GM19324 (cell line): Measurements from ENCODE around the gene FRMD4B.
A peak's percentile ranks its signal among the peaks of the same experiment; 100 is the strongest.
"Not testable (repeated sequence)": the region's sequence is repeated elsewhere in the genome, so short reads cannot be mapped to it uniquely, and the experiment has no call there.

Experiments used
- ATAC-seq: cut with Tn5 transposase; IDR thresholded peaks from one replicate; pipeline ENCODE4 v1.9.1; 2021; ENCODE audit warnings: mild to moderate bottlenecking, moderate library complexity; ENCODE audit not compliant: unreplicated experiment, low FRiP score

The FRMD4B gene

DNA sequence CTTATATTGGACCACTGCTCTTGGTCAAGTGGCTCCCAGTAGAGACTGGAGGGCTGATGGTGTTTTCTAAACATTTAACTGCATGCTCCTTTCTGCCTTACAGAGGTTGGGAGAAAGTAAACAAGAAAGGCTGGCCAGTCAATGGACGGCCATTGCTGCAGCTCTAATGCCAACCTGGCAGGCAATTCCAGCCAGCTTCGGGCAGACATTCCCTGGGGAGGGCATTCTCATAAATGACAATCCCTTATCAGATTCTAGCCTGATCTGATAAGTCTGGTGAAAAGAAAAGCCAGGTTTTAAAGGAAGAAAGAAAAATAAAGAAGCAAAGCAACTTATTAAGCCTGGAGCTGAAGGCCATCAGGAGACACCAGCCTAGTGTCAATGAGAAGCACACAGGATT is 60.7 kb downstream of the FRMD4B start:
- ATAC-seq: no peak

DNA sequence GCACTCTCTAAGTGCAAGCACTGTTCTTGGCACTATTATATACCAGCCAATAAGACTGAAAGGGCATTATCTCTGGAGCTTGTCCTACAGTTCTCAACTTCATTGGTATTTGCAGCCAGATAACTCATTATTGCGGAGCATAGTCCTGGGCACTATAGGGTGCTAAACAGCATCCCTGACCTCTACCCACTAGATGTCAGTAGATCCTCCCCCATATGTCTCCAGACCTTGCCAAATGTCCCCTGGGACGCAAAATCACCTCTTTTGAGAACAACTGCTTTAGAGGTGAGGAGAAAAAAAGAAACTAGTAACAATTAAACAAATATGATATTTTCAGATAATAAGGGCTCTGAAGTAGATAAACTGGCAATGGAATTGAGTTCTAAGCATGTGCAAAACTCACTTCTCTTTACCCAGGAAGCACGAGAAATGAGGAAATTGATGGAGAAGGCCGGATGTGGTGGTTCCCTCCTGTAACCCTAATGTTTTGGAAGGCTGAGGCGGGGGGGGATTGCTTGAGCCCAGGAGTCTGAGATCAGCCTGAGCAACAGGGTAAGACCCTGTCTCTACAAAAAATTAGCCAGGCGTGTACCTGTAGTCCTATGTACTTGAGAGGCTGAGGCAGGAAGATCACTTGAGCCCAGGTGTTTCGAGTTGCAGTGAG is 61.4 kb downstream of the FRMD4B start:
- ATAC-seq: peak; percentile 49

DNA sequence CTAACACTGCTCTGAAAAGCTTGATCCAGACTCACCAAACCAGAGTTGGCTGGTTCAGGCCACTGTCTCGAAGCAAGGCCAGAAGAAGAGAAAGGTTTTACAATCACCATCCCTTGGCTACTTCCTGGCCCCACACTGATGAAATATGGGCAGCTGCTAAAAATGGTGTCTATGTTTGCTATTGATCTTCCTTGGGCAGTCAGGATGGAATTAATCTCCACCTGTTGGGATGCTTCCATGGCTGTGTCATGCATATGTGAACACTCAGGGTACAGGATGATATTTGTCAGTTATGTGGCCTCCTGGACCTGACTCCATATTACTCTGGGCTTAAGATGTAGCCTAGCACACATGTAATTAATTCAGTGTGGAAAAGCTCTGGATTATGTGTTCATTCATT is 61.9 kb downstream of the FRMD4B start:
- no peak for ATAC-seq

DNA sequence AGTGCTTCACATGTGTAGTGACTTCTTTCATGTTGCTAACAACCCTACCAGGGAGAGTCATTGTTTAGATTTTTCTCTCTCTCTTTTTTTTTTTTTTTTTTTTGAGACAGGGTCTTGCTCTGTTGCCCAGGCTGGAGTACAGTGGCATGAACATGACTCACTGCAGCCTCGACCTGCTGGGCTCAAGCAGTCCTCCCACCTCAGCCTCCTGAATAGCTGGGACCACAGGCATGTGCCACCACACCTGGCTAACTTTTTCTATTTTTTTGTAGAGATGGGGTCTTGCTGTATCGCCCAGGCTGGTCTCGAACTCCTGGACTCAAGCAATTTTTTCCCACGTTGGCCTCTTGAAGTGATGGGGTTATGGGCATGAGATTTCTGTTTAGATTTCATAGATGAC is 63.4 kb downstream of the FRMD4B start:
- not testable (repeated sequence) for ATAC-seq

DNA sequence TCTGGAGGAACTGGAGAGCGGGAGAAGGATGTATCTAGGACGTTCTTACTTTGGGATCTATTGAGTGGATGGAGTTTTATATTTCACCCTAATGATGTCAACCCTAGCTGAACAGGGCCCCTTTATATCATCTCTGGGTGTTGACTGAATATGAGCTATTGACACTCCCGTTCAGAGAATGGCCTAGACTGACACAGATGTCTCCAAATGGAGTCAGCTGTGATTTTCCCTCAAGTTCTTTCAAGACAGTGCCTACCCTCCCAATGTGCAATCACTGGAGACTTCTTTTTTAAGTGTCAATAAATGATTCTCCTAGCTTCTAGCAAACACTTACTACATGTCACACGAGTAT is 63.8 kb downstream of the FRMD4B start:
- no peak for ATAC-seq

DNA sequence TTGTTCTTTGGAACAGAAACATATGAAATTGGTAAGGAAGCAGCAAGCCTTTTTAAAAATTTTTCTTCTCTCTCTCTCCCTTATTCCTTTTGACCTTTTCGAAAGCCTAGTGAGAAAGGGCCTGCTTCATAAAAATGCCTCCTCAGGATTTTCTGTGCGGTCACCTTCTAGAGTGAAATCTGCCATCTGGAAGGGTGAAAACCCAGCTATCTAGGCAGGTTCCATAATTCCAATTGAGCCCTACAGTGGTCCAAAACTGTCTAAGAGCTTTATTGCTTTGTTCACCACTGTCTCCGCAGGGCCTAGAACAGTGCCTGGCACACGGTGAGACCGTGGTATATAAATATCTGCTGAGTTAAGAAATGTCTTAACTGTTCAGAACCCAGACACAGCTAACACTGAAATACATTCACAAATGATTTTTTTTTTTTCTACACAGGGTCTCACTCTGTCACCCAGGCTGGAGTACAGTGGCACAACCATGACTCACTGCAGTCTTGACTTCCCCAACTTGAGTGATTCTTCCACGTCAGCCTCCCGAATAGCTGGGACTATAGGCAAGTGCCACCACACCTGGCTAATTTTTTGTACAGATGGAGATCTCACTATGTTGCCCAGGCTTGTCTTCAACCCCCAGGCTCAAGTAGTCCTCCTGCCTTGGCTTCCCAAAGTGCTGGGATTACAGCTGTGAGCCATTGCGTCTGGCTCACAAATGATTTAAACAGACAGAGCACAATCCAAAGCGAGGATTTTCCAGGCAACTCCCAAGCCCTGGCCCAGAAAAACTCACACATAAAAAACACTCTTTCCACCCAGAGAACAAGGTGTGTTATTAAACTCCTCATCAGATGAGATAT is 64.4 kb downstream of the FRMD4B start:
- no peak for ATAC-seq

DNA sequence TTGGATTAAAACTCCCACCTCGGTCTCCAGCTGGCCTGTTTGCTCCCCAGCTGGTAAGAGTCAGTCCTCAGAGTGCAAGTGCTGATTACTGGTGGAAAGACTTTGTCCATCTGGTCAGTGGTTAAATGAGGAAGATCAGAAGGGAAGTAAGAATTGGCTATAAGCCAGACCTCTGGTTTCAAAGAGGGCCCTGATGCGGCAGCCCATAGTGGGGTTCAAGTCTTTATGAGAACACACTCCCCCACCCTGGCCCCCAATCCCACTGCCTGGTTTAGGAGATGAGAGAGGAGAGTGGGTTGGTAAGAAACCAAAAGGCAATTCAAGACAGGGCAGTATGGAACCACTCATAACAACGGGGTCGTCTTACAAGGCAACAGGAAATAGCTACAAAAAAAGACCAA is 65.0 kb downstream of the FRMD4B start:
- ATAC-seq: no peak

DNA sequence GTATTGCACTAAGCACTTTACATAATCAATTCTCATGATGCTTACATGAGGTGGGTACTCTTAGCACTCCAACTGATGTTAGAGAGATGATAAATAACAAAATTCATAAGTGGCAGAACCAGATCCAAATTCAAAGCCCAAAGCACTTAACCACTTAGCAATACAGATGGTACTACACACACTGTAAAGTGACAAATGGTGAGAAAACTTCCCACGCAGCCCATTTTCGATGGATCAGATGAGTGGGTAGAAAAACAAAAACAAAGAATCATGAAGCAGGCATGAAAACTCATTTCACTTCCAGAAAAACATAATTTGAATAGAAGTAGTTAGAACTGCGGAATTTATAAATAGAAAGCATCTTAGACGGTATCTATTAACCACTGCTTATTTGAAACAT is 66.2 kb downstream of the FRMD4B start:
- no peak for ATAC-seq

DNA sequence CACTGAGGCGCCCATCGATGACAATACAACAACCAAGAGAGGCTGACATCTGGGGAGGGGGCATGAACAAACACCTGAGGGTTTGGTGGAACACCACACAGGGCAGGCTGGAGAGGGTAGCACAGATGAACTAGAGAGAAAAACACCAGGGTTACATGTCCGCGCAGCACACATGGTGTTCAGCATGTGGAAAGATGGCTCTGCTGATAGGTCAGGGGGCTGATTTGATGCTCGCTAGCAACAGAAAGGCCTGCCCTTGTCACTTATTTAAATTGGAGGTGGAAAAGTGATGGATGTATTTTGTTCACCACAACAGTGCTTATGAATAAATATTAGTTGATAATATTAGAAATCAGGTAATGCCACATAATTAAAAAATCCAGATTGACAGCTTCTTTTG is 67.5 kb downstream of the FRMD4B start:
- no peak for ATAC-seq

DNA sequence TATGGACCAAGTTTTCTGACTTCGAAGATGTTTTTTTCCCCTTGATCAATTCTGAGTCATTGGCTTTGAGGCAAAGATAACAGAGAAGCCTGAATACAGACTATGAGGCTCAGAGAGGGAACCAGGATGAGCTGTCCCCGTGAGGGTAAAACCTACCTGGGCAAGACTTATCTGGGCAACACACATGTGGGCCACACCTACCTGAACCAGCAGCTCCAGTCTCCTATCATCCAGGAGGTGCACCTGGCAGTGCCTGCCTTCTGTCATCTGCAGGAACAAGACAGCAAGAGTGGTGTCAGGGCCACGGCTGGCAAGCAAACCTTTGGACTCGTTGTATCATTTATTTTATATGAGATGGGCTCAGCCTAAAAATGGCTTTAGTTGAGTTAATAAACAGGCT is 72.6 kb downstream of the FRMD4B start:
- ATAC-seq: no peak

DNA sequence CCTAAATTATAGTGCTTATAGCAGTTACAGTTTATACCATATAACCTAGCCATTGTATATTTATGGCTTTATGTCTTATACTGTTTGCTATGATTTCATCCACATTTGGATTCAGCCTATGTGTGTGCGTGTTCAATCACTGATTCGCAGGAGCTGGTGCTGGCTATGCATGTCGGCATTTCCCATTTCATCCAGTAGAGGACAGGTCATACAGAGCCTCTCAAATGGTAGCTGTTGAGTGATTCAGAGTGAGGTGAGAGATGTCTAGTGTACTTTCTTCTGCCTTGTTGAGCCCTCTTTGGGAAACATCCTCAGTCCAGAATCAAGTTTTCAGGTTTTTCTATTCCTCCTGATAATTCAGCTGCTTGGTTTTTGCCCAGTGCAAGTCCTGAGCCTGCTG is 76.1 kb downstream of the FRMD4B start:
- no peak for ATAC-seq

DNA sequence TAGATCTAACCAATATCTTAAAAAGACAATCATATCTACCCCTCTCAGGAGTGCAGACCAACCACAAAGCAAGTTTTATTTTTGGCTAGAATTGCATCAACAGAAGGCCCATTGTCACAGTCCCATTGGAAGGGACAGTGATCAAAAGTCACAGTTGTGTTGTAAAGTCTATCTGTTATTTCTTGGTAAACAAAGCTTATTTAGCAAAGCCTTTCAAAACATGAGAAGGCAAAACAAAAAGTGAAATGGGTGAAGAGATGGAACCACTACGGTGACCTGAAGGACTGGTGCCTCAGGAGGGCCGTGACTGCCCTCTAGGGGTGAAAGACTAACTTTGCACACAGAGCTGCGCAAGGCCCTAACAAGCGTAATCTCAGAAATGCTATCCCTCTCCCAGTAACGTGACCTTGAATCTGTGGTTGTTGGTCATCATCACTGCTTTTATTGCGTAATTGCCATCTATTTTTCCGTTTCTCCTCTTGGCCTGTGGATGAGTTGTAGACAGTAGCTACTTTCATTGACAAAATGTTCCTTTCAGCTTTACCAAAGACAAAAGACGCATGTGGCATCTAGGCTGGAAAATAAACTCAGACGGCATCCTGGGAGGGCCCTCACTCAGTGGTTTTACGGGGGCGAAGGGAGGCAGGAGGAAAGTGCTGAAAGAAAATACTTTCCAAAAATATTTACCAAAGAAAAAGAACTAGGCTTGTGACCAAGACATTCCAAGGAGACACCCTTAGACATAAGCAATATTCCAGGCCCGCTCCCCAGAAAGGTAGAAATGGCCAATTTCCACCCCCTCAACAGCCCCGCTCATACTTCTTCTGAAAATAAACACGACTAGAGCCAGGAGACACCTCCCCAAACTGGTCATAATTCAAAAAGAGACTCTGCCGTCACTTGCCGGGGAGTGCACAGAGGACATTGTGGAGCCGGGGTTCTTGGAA is 79.4 kb downstream of the FRMD4B start:
- peak; percentile 97 for ATAC-seq

DNA sequence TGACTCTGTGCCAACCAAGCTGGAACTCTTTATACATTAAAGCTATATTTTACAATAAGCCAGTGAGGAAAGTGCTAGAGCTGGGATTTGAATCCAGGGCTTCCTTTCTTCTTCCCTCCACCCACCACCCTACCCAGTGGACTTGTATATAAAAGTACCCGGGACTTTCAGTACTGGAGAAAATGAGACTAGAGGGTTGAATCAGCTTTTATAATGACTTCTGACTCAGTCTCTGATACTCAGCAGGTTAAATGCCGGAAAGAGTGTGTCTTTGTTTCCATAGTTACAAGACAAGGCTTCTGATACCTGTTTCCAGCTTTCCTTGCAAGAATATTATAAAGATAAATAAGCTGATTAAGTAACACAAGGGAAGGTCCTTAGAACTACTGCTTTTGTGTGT is 80.9 kb downstream of the FRMD4B start:
- ATAC-seq: no peak

DNA sequence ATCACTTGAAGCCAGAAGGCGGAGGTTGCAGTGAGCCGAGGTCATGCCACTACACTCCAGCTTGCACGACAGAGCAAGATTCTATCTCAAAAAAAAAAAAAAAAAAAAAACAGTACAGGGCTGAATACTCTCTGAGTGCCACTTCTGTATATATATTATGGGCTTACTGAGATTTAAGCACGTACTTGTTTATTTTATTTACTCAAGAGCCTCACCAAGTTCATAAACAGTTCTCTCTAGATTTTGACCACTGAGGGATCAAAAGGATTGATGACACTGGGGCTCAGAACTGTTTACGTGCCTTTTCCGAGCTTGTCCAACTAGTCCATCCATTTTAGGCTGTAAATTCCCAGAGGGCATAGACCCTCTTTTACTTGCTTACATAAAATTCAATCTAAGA is 81.5 kb downstream of the FRMD4B start:
- no peak for ATAC-seq

DNA sequence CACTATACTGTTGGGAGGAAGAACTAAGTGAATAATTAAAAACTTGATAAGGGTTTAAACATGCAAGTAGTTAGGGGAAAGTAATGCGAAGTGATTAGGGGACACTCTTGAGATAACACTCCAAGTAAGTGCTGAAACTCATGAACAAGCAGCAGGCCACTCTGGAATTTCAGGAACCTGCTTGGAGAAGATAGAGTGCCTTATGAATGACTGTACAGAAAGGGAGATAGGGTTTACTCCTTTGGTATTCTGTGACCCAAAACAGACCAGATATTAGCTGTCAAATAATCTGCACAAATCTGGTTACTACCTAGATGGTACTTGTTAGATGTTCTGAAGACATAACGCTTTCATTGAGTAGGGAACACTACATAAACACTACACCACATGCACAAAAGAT is 85.6 kb downstream of the FRMD4B start:
- ATAC-seq: no peak

DNA sequence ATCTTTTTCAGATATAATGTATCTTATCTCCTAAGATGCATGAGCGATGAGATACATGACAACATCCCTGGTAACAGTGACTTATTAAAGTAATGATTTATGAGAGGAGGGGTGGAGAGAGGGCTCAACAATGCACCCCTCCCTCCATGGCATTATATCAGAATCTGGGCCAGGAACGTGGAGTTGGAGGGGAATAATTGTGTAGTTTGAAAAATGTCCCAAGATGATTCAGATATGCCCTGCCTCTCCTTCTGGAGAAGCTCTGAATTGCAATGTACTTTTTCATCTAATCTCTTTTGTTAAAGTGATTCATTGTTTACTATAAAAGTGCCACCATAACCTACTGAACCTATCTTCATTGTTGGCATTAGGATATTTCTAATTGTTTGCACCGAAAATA is 86.5 kb downstream of the FRMD4B start:
- ATAC-seq: no peak

DNA sequence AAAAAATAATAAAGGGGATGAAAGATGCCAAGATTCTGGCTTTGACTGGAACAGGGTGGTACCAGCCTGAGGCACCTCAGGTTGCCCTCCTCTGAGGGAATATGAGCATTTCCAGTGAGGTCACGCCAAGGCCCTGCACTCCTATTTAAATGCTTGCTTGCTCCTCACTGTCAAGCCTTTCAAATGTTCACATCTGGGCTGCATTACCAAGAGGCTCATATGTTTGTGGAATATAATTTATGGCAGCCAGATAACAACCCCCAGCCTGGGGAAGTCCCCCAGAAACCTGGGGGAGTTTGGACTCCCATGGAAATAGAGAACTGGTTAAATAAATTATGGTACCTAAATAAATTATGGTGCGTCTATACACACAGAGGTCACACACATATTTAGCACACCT is 88.4 kb downstream of the FRMD4B start:
- no peak for ATAC-seq

DNA sequence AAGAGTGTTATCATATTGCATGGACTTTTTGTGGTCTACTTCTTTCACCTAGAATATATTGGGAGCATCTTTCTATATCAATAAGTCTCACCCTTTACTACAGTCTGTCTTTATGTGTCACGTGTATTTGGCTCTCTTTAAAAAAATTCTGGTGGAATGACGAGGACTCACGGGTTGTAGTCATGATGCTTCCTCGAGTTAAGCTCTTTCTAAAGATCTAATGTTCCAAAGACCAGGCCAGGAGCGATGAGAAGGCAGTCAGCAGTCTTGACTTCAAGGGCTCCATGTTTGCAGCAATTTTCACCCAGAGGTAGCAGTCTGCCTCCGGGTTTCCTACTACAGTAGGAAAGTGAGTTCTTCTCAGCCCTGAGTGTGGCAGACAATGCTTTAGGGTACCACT is 88.9 kb downstream of the FRMD4B start:
- ATAC-seq: no peak

DNA sequence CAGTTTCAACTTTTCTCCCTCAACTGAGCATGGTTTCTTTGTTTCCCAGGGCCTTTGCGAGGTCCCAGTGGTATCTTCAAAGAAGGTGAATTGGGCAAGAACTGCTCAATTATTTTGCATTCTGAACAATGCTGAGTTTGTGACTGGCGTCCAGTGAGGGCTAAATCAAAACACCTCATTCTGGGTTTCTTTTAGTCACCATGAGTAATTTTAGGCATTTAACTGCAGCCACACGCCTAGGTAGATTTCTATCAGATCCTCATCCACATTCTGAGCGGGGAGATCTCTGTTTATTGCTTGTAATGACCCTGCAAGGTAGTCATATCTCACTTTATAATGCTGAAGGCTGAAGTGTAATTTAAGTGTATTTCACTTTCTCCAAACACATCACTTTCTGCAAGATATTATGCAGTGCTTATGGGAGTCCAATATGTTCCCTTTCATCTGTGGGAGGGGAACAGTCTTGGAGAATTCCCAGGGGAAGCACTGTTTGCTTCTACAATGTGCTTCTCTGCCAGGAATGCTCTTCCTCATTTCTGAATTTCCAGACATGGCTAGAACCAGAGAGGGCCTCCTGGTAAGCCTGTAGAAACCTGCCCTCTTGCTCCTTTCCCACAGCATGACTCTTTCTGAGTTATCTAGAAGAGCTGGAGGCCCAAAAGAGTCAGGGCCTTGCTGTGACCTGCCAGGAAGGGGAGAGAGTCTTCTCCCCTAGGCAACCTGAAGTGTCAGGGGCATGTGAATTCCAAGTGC is 91.7 kb downstream of the FRMD4B start:
- ATAC-seq: no peak

DNA sequence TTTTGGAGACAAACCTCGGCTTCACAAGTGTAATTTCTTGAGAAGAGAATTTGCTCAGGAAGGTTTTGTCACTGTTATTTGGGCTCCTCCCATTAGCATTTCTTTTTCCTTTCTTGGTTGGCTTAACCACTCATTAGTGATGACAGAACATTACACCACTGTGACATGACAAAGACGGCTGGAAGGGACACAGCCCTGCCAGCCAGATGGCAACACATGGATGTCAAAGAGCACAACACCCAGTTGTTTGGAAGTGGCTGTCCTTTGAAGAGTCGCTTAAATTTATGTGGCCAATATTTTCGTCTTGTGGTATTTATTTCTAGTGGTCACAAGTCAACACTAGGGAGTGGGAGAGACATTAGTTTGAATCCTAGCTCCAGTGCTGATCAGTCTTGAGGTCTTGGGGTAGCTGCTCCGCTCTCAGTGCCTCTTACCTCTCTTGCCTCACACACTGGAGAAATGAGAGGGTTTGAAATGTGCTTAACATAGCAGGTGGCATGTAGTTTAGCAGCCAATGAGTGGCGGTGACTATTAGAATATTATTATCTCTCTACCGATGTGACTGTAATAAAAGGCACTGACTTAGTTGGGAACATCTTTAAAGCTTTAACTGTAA is 92.8 kb downstream of the FRMD4B start:
- ATAC-seq: no peak
